NCI-H526 treated with DMSO at 0.1 percent for 48 hours (cell line): Measurements from ENCODE around the gene CZIB.
"Not testable (repeated sequence)": the region's sequence is repeated elsewhere in the genome, so short reads cannot be mapped to it uniquely, and the experiment has no call there.

Experiments used
- DNase-seq: peaks from one replicate; lab custom pipeline; 2025; lab: John Stamatoyannopoulos, UW

The CZIB gene

GRCh38 chr1:53238197-53239155 lies 18.0 kb upstream of the CZIB start, which contains the start of gene MAGOH:
TSS of gene MAGOH (minus strand) at chr1:53238518. CDS start at chr1:53238448, 70 bp downstream.
- DNase-seq: peak; percentile 77

DNA sequence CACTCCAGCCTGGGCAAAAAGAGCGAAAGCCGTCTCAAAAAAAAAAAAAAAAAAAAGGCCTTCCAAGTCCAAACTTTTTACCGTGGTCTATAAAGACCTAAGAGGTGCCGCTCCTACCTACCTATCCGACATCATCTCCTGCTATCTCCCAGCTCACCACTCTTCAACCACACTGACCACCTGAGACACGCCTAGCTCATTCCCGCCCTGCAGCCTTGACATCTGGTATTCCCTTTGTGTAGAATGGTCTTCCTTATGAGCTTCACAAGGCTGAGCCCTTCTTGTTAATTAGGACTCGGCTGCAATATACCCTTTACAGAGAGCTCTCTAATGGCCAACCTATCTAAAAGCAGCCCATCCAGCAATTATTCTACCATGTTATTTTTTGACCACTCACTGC lies 17.2 kb upstream of the CZIB start:
- no peak for DNase-seq

DNA sequence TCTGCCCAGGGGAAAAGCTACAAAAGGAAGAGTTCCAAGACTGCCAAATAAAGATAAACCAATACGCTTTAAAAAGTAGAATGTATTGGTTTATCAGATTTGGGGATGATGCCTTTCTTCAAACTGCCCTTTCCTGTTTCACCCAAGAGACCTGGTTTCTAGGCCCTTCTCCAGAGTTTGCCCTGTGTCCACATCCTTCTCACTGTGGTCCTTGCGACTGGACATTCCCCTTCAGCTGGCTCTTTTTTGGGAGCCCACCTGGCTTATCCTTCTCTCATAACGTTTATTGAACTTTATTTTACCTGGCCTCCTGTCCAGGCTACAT lies 490 bp upstream of the CZIB start:
- DNase-seq: no peak

- no peak for DNase-seq
Measured at GRCh38 chr1:53219711-53220110, 723 bp downstream of the CZIB start.

- DNase-seq: no peak
Measured at GRCh38 chr1:53218201-53218600, 2.2 kb downstream of the CZIB start.

- DNase-seq: no peak
Measured at GRCh38 chr1:53214376-53214940, 6.0 kb downstream of the CZIB start.

GRCh38 chr1:53210954-53211353 lies 9.5 kb downstream of the CZIB start:
- DNase-seq: no peak

DNA sequence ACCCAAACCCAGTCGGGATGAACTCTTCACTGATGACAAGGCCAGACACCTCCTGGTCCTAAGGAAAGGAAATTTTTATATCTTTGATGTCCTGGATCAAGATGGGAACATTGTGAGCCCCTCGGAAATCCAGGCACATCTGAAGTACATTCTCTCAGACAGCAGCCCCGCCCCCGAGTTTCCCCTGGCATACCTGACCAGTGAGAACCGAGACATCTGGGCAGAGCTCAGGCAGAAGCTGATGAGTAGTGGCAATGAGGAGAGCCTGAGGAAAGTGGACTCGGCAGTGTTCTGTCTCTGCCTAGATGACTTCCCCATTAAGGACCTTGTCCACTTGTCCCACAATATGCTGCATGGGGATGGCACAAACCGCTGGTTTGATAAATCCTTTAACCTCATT lies 10.1 kb downstream of the CZIB start:
- no peak for DNase-seq

GRCh38 chr1:53207726-53208125 lies 12.7 kb downstream of the CZIB start:
- no peak for DNase-seq

DNA sequence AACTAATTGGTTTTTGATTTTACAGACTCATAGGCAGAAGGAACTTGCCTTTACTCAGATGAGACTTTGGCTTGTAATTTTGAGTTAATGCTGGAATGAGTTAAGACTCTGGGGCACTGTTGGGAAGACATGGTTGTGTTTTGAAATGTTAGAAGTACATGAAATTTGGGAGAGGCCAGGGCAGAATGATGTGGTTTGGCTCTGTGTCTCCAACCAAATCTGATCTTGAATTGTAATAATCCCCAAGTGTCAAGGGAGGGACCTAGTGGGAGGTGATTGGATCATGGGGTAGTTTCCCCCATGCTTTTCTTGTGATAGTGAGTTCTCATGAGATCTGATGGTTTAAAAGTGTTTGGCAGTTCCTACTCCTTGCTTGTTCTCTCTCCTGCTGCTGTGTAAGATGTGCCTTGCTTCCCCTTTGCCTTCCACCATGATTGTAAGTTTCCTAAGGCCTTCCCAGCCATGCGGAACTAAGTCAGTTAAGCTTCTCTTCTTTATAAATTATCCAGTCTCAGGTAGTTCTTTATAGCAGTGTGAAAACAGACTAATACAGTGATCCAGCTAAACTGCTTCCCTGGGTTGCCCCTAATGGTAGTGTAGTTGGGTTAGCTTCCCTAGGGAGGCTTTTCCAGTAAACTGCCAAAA lies 13.6 kb downstream of the CZIB start:
- DNase-seq: no peak

DNA sequence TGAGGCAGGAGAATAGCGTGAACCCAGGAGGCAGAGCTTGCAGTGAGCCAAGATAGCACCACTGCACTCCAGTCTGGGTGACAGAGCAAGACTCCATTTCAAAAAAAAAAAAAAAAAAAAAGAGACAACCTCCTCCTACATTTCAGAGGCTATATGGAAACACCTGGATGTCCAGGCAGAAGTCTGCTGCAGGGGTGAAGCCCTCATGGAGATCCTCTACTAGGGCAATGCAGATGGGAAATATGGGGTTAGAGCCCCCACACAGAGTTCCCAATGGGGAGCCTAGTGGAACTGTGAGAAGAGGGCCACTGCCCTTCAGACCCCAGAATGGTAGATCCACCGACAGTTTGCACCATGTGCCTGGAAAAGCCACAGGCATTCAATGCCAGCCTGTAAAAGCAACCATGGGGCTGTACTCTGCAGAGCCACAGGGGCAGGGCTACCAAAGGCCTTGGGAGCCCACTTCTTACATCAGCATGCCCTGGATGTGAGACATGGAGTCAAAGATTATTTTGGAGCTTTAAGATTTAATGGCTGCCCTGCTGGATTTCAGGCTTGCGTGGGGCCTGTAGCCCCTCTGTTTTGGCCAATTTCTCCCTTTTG lies 14.2 kb downstream of the CZIB start:
- not testable (repeated sequence) for DNase-seq

DNA sequence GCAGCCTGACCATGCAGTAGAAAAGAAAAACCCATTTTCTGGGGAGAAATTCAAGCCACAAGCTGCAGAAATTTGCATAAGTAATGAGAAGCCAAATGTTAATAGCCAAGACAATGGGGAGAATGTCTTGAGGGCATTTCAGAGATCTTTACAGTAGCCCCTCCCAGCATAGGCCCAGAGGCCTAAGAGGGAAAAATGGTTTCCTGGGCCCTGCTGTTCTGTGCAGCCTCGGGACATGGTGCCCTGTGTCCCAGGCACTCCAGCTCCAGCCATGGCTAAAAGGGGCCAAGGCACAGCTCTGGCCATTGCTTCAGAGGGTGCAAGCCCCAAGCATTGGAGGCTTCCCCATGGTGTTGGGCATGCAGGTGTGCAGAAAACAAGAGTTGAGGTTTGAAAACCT lies 14.9 kb downstream of the CZIB start:
- not testable (repeated sequence) for DNase-seq

GRCh38 chr1:53203466-53203865 lies 17.0 kb downstream of the CZIB start:
- no peak for DNase-seq

DNA sequence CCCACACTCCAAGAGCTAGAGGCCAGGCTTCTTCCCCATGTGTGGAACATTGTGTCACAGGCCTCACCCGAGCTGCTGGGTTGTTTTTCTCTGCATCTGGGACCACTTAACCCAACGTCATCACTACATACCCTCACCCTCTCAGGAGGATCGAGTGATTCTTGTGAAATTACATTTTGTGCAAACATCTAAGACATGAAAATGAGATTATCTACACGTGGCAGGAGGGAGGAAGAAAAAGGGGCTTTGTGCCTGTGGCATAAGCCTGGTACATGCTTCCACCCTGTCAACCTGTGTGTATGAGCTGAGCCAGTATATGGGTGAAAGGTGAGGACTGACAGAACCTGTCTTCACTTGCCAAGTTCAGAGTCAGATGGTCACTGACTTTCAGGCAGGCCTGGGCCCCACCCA lies 22.2 kb downstream of the CZIB start:
- no peak for DNase-seq

- no peak for DNase-seq
Measured at GRCh38 chr1:53197291-53198200, 22.9 kb downstream of the CZIB start.

GRCh38 chr1:53196485-53197290 lies 23.7 kb downstream of the CZIB start, which contains the start of gene CPT2:
TSS of gene CPT2 (plus strand) at chr1:53196824. CDS start at chr1:53196944, 120 bp downstream.
- DNase-seq: peak; percentile 80

GRCh38 chr1:53196017-53196484 lies 24.4 kb downstream of the CZIB start:
- DNase-seq: no peak

DNA sequence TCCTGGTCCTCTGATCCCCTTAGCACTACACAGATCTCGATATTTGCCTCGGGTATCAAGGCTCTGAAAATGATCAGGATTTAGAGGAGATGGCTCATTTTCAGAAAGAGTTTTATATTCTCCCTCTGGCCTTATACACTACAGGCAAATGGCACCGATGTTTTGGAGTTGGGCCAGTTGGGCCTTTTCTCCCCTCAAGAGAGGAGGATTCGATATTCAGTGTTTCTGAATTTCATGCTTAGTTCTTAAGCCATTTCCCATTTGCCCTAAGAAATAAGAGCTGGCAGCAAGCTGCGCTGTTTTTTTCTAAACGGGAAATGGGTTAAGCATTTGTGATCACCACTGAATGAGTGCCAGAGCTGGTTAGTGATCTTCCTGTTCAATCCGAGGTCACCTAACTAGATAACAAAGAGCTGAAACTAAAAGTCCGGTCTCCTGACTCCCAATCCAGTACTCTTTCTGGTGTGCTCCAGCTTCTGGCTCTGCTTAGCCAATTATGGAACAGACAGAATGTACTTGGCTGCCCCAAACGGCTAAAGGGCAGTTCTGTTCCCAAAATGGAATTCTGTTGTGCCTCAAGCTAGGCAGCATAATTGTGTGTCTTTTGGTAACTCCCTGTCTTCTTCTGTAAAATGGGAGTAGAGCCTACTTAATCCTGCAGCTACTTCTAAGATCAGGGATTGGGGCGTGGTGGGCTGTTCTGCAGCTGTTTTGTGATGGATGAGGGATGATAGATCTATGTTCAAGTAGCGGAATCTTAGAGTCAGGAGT lies 25.0 kb downstream of the CZIB start:
- no peak for DNase-seq

- no peak for DNase-seq
Measured at GRCh38 chr1:53190210-53190611, 30.2 kb downstream of the CZIB start.

DNA sequence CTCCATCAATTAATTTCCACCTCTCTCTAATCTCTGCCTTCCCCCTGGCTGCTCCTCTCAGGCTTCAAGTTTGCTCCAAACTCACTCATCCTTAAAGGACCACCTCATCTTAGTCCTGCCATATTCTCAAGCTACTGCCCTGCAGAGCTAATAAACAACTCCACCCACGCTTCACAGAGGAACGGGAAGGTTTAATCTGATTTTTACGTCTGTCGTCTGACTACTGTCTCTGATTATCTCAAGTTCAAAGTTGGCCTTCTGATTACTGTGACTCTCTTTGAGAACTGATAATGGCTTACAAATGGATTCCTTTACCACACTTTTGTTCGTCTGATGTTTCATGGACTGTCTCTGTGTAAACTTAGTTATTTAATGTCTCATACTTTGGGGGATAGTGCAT lies 31.4 kb downstream of the CZIB start:
- DNase-seq: no peak
